NCI-H1694 (cell line): ENCODE measurements around the gene TPCN2.

Experiments used
- DNase-seq: peaks from one replicate; lab custom pipeline; 2025; lab: John Stamatoyannopoulos, UW

The TPCN2 gene

DNA sequence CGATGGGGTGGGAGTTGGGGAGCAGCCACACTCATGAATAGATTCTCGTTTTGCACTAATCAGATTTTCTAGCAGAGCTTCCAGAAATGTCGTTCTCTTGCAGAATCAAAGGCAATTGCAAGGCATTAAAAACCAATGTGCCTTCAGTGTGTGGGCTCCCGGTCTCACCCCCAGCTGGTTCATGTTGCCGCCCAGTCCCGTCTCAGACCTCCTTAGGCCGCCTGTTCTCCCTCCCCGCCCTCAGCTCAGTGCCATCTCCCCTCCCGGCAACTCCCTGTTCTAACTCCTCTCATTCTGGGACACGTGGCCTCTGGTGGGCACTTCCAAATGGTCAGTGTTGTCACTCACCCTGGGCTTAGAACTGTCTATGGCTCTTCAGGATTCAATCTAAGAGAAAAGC, 64.5 kb downstream of the TPCN2 start:
- DNase-seq, result no peak

DNA sequence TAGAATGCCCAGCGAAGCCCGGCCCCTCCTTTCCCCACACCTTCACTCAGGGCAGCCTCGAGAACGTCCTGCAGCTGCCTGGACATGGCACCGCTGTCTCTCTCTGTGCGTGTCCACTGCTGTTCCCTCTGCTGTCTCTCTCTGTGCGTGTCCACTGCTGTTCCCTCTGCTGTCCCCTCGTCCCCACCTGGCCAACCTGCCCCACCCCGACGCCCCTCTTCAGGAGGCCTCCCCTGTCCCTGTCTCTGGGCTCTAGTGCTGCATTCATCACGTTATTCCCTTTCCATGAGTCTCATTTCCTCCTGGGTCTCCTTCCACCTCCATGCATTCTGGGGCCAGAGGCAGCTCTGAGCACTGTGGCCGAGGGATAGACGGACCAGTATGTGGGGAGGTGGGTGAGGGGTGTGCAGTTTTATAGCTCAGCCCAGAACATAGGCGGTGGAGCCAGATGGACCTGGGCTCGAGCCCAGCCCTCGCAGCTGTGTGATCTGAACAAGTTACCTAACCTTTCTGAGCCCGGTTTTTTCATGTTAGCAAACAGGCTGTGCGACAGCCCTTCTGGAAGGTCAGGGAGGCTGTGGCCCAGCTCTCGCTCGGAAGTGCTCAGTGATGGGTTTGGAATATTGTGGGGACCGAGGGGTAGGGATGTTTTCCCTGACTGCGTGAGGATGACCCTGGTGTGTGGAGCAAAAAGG, 65.1 kb downstream of the TPCN2 start:
- DNase-seq, result no peak

GRCh38 chr11:69114362-69114761, 65.6 kb downstream of the TPCN2 start:
- DNase-seq, result no peak

DNA sequence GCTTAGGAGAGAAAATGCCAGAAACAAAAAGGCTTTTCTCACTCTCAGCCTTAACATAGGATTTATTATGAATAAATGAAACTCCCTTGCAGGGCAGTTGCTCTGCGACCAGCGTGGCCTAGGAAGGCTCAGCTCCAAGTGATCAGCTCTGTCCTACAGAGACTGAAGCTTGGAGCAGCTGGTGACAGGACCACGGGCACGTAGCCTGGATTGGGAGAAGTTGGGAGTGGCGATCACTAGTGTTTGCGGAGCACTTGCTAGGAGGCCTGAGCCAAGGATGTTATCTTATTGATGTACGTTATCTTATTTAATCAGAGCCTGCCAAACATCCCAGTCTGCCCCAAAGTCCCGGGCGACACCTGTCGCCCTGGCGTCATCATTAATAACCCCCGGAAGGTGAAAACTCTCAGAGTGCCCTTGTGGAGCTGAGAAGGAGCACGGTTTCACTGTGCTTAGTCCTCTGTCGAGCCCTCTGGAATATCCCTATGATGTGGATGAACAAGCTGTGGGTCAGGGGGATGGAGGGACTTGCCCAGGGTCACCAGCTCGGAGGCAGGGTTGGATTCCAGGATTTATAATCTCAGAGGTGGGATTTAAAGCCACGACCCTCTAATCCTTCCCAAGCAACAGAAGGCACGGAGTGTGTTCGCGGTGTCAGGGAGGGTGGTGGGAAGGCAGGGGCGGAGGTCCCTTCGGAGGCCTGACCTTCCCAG, 66.2 kb downstream of the TPCN2 start:
- DNase-seq, result no peak

GRCh38 chr11:69115586-69116560, 67.1 kb downstream of the TPCN2 start:
- DNase-seq, result no peak

GRCh38 chr11:69116671-69117070, 67.9 kb downstream of the TPCN2 start:
- no peak for DNase-seq

DNA sequence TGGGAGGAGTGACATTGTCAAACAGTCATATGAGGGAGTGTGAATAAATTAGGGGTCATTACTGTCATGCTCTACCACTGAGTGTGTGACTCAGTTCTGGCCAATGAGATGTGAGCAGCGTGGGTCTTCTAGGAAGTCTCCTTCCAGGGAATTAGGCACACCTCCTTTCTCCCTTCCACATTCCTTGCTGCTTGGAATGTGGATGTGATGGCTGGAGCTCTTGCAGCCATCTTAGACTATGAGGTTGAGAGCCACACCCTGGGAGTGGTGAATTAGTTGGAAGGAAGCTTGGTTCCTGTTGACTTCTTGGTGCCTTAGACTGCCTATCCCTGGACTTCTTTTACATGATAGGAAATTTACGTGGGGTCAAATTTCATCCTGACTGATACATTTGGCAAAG, 70.5 kb downstream of the TPCN2 start:
- no peak for DNase-seq

DNA sequence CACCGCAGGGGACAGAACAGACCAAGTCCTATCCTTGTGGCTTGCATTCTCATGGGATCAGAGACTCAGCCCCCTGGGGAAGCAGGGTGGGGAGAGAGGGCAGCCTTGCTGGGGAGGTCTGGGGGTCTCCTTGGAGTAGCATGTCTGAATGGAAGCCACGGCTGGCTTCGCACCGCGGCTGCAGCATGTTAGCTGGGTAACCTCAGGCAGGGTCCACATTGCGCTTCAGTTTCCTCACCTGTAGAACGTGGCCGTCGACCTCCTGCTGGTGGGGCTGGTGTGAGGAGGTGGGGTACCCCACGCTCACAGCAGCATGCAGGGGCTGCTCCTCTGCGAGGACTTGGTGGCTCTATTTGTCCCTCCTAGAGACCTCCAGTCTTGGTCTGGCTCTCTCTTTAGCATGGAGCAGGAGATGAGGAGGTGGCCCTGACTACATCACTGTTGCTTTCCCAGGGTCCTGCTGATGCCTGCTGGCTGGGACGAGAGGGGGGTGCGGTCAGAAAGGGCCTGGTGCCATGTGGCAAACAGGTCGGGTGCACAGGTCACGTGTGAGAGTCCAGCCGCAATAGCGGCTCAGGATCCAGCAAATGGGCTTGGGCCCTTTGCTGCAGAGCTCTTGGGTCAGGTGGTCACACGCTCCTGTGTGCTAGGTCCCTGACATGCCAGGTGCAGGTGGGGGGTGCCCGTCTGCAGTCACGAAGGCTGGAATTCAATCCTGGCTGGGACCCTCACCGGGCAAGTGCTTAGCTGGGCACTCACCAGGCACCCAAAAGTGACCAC, 71.6 kb downstream of the TPCN2 start:
- no peak for DNase-seq

DNA sequence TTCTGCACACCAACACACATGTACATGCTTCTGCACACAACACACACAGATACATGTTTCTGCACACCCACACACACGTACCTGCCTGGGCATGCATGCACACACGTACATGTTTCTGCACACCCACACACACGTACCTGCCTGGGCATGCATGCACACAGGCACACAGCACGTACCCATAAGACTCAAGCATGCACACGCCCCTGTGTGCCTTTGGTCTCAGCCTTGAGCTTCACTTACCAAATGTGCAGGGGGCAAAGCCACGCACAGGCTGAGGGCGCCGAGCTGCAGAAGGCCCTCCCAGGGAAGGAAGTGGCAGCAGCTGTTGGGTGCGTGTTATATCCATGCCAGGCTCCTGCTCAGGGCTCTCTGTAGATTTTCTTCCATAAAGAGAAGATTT, 72.3 kb downstream of the TPCN2 start:
- DNase-seq, result no peak

DNA sequence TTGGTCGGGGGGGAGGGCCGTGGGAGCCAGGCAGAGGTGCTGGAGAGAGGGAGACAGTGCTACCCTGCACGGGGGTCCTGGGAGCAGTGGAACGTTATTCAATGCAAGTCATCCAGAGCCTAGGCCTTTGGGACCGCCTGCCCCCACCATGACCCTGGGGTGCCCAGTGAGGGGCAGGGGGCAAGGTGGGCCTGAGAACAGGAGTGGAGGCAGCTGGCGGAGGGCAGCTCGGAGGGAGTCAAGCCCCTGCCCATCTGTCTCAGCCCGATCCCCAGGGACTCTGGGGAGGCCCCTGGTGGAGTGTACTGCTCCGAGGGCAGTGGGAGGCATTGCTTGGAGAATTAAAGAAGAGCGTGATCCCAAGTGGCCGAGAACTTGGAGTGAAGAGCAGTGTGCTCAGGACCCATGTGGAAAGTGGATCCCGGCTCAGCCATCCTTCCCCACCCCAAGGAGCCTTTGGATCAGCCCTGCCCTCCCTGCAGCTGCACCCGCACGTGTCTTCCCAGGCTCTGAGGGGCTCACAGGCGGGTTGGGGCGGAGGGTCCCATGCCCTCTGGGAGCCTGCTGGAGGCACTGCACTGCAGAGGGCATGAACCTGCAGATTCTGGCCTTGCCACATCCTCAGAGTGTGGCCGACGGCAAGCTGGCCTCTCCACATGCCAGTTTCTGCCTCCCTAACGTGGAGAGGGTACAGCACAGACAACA, 73.0 kb downstream of the TPCN2 start:
- DNase-seq, result no peak

DNA sequence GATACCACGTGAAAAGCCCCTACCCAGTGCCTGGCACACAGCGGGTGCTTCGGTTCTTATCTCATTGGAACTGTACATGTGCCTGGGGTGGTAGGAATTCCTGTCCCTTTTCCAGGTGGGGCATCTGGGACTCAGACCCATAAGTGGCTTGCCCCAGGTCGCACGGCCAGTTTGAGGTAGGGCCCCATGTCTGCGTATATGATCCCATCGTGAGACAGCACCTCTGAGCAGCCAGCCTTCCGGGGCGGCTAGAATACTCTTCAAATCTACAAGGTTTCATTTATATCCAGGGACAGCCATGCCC, 73.5 kb downstream of the TPCN2 start:
- no peak for DNase-seq

DNA sequence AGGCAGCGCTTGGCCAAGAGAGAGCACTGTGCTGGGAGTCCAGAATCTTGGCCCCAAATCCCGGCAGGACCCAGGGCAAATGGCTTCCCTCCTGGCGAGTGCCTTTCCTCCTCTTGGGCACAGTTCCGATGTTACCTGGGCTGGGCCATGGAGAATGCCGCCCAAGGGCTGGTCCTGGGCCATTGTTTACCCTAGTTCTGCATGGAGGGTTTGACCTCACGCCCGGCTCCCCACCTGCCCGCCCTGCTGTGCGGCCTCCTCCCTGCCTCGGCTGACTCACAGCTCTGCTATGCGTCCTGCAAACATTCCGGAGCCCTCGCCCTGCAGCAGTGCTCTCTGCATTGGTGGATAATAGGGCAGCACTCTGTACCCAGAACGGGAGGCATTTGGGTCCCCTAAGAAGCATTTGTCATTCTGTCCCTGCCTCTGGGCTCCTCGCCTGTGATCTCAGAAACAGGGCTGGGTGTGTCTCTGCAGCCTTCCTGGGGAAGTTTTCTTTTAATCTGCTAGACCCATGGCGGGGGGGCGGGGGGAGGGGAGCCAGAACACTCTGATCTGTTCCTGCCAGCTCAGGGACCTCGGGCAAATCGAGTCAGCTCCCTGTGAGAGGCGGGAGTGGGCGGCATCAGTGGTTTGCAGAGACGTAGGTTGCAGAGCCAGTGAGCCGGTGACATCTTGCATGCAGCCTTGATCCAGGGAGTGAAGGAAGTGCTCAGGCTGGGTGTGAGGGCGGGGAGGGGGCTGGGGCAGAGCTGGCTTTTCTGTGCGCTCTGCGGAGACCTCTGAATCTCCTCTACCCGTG, 74.1 kb downstream of the TPCN2 start:
- no peak for DNase-seq

DNA sequence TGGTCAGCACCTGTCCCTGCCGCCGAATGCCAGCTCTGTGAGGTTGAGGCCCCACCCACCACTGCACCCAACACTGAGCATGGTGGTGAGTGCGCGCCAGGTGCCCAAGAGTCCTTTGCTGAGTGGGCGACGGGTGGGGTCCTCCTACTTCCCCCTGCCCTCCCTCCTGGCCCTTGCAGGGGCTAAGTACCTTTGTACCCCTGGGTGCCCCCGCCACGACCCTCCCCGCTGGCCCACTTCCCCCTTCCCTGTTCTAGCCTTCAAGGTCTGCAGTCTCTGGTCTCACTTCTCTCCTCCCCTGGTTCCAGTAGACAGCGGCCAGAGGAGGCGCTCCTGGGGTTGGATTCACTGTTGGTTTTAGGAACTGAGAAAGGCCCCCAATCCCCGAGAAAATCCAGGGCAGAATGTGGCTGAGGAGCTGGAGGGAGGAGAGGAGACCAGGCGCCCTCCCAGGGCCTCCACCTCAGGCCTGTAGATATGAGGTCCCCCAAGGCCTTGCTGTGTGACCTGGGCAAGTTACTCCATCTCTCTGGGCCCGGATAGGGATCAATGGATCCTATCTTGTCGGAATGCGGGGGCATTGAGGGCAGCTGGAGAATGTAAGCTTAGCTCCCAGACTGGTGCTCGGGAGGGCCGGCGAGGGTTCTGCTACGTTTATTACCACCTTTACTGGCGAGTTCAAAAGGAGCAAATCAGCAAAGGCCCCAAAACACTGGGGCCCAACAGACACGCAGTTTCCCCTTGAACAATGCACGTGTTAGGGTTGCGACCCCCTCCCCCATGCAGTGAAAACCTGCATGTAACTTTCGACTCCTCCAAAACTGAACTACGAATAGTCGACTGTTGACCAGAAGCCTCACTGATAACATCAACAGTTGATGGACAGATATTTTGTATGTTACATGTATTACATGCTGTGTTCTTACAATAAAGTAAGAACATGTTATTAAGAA, 75.1 kb downstream of the TPCN2 start:
- DNase-seq, result no peak

DNA sequence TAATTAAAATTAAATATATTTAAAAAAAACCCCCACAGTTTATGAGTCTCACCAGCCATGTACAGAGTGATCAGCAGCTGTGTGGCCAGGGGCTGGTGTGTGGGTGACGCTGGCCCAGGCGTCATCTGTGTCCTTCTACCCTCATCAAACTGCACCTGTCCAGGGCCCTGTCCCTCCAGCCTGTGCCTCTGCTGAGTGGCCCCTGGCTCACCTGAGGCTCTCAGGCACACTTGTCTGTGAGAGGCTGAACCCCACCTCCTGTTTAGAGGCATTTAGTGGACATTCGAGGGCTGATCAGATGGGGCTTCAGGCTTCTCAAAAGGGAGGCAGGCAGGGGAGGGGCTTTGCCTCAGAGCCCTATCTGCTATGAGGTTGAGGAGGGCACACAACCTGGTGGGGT, 77.1 kb downstream of the TPCN2 start:
- no peak for DNase-seq

- DNase-seq, result no peak
Observed at GRCh38 chr11:69126286-69126685, 77.6 kb downstream of the TPCN2 start.

DNA sequence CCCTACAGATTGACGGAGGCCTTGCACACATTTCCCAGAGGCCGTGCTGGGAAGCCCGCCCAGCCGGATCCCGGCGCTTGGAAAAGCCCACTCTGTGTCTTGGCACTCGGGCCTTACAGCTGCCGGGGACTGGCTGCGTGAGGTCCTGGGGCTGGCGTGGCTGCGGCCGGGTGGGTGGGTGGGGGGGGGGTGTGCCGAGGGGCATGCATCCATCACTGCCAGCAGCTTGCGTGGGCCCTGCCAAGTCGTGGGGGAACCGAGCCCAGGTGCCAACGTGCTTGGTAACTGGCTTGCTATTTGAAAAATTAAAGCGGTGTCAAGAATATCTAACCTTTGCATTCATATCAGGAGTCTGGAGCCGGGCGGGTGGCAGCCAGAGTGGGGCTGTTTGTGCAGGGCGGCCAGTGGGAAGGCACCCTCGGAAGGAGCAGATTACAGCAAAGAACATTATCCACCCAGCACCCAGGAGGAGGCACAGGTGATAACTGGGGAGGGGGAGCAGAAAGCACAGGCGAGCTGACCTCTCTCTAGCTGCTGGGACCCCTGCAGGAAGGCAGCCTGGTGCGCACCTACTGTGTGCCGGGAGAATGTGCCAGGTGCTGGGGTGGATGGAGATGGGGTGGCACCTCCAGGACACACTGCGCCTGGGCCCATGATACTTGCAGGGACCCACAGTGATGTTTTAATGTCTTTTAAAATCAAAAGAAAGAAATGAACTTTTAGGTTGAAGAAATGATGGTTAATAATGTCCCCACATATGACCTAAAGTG, 78.5 kb downstream of the TPCN2 start:
- DNase-seq, result no peak

DNA sequence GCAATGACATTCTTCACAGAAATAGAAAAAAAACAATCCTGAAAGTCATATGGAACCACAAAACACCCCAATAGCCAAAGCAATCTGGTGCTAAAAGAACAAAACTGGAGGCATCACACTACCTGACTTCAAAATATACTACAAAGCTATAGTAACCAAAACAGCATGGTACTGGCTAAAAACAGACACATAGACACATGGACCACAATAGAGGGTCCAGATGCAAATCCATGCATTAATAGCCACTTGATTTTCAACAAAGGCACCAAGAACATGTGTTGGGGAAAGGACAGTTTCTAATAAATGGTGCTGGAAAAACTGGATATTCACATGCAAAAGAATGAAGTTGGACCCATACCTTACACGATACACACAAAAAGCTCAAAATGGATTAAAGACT, 79.2 kb downstream of the TPCN2 start:
- no peak for DNase-seq

DNA sequence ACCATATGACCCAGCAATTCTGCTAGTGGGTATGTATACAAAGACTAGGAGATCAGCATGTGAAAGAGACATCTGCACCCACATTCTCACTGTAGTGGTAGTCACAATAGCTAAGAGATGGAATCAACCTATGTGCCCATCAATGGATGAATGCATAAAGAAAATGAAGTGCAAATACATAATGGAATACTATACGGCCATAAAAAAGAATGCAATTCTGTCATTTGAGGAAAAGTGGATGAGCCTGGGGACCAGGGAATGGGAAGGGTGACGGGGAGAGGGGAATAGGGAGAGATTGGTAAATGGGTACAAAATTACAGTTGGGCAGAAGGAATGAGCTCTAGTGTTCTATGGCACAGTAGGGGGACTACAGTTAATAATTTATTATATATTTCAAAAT, 80.3 kb downstream of the TPCN2 start:
- no peak for DNase-seq

GRCh38 chr11:69129647-69130046, 80.9 kb downstream of the TPCN2 start:
- DNase-seq, result no peak
